Bone marrow (tissue), 2 donors: ENCODE measurements around the gene SIGLEC1.
A peak's percentile ranks its signal among the peaks of the same experiment; 100 is the strongest.

Experiments used
- DNase-seq, 2 donors: peaks; one replicate each; lab custom pipeline; 2025; lab: John Stamatoyannopoulos, UW

Gene SIGLEC1

DNA sequence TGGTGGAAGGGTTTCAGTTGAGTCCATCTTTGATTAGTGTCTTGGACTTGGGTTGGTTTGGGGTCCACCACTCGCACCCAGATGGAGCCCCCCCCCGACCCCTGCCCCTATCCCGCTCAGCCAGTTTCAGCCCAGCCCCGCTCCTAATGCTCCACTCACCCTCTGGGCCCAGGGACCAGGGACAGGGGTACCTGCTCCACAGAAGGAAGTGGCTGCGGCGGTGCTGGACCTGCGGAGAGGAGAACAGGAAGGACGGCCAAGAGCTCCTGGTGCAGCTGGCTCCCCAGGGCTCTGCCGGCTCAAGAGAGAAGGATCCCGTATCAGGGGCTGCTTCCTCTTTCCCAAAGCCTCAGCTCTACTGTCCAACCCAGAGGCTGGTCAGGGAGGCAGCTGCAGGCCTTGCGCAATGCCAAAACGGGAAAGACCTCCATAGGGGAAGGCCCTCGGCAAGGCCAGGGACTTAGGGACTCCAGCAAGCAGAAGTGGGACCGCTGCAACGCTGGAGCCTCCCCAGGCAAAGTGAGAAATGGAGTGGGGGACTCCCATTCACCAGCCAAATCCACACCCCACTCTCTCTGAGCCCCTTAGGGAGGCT, at the start of gene SIGLEC1:
TSS of gene SIGLEC1 (minus strand) at position 322 of the 595 bp plus-strand sequence. CDS start 5,472 bp downstream, outside the sequence.
- DNase-seq = peak in 1 of 2 donors; percentile 16

DNA sequence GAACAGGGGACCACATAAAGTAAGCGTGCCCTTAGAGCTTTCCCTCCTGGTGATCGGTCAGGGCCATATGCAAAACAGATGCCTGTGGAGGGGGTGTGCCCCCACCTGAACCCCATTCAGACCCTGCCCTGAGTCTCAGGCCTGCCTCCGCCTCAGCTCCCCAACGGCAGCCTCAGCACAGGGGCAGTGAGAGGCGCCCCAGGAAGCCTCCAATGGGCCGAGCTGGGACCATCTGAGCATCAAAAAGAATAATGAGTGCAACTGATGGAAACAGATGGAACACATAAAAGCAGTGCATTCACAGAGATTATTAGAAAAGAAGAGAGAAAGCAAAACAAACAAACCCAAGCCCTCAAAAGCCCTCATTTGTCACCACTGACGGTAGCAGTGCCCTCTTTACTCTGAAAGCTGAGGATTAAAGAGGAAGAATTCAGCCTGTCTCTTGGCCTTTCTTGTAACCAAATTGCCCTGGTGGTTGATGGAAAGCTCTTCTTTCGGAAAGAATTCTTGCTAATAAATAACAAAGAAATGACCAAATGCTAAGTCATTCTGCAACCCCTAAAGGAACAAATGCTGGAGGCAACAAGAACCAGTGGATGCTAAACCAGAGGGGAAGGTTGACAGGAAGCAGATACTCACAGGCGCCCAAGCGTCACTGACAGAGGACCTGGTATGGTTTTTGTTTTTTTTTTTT, 48.4 kb upstream of the SIGLEC1 start:
- no peak for DNase-seq

DNA sequence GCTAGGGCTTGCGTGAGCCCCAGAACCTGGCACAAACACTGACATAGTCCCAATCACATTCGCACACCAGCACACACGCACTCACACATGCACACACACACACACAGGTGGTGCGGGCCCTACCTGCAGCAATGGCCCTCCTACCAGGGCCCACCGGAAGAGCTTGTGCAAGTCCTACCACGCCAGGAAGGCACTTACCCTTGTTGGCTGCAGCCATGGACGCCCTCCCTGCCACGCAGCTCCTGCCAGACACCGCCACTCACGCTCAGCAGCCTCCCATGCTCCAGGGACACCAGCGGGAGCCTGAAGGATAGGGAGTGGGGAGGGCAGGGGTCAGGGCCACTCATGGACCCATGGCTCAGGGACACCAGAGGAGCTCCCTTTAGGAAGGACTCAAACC, 47.5 kb upstream of the SIGLEC1 start:
- DNase-seq = no peak

DNA sequence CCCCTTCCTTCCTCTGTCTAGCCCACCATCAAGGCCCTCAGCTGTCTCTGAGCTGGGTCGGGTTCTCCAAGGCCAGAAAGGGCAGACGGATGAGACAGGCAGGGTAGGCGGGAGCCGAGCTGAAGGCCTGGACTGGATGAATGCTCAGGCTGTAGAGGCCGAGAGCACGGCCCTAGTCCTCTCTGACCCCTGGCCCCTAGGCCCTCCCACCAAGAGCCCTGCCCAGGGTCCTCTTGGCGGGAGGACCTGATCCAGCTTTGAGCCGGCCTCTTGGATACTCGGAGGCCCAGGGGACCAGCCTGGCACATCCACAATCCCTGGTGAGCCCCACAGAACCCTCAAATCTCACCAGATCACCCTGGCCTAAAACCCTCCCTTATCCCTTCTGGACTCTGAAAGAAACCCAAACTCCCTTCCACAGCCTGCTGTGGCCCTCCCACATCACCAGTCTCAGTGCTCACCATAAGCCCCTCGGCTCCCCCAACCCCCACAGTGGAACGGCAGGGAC, 47.0 kb upstream of the SIGLEC1 start:
- DNase-seq = no peak

GRCh38 chr20:3758566-3758965, 46.2 kb upstream of the SIGLEC1 start:
- DNase-seq = no peak

DNA sequence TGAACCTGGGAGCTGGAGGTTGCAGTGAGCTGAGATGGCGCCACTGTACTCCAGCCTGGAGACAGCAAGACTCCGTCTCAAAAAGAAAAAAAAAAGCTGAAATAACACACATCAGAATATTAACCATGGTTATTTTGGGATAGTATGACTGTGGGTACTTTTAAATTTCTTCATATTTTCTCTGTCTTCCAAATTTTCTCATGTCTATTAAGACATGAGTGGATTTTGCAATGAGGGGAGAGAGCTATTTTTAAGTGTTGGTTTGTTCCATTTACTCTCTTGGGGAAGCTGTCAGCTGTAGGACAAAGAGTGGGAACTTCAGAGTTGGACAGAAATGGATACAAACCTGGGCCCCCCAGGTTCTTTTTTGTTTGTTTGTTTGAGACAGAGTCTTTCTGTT, 44.9 kb upstream of the SIGLEC1 start:
- DNase-seq = no peak

DNA sequence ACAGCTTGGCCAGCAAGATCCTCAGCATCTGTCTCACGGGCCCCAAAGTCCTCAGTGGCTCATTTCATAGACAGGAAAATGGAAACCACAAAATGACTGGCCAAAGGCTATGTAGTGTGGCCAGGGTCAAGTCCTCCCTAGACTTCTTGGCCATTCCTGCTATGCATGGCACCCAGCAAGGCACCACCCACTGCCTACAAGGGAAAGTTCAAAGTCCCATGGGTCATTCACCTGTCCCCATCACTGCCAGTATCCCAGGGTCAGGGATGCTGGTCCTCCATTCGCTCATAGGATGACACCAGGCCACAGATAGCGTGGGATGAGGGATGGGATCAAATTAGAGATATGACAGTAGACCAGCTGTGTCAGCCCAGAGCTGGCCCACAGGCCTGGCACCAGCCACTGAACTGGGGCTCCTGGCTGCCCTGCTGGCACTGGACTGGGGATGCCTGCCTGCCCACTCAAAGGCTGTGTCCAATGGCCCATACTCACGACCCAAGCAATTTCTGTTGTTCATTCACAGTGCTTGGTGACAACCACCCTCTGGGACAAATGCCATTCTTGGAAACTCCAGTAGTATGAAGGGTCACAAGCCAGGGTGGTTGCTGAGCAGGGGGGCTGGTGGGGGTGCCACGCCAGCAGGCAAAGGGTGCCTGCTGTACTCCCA, 43.5 kb upstream of the SIGLEC1 start:
- DNase-seq = no peak

- no peak for DNase-seq
Measured at GRCh38 chr20:3755269-3755668, 42.9 kb upstream of the SIGLEC1 start.

GRCh38 chr20:3754276-3754630, 41.9 kb upstream of the SIGLEC1 start:
- no peak for DNase-seq

DNA sequence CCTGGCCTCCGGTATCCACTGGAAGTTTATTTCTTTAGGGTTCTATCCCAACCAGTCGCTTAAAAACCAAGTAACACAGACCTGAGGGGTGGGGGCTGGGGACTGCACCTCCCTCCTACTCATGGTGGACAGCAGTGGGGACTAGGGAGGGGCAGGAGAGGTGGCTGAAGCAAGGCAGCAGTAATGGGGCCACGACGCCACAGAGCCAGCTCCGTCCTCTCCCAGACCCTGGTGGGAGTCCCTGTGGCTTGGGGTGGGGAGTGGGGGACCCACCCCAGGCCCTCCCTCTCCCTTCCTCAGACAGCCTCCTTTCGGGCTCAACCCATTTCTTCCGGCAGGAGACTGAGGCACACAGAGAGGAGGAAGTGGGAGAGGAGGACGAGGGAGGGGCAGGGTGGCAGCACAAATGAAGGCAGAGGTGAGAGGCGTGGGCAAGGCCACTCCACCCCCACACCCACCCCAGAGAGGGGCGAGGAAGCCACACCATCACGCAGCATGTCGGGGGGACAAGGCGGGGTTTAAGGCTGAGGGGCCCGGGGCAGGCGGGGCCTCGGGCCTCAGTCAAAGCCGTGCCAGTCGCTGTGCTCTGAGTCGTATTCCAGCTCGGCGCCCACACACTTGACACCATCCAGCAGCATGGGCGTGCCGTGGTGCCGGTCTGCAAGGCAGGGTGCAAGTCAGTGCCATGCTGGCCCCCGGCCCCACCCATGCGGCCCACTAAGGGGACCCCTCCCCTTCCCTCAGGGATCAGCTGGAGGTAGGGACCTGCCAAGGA, 41.3 kb upstream of the SIGLEC1 start:
- DNase-seq = no peak

DNA sequence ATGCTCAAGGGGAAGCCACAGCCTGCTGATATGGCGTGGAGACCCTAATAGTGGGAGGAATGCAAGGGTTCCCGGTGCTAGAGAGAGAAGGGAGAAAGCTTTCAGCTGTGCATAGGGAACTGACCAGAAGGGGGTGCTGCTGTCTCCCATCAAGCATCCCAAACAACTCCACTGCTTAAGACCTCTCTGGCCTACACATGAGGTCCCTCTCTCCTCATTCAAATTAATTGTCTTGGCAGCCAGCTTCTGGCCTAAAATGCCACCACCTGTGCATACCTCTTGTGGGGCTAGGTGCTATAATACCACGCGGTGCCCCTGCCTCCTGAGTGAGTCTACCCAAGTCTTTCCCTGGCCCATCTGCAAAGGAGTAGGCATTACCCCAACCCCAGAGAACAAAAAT, 40.7 kb upstream of the SIGLEC1 start:
- peak; percentile 9 to 46 for DNase-seq

DNA sequence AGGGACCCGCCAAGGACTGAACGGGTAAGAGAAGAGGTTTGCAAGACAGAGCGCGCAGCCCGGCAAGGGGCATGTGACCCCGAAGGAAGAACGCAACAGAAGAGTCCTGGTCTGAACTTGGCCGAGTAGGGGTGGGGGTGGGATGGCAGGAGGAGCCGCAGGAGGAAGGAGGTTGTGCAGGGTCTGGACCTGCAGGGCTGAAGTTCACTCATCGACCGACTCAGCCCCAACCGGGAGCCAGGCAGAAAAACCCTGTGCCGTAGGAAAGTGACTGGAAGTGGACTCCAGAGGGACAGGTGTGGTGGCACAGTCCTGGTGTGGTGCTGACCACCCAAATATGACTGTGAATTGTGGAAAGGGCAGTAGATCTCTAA, 40.0 kb upstream of the SIGLEC1 start:
- no peak for DNase-seq

GRCh38 chr20:3751675-3752385, 39.4 kb upstream of the SIGLEC1 start:
- DNase-seq = no peak

DNA sequence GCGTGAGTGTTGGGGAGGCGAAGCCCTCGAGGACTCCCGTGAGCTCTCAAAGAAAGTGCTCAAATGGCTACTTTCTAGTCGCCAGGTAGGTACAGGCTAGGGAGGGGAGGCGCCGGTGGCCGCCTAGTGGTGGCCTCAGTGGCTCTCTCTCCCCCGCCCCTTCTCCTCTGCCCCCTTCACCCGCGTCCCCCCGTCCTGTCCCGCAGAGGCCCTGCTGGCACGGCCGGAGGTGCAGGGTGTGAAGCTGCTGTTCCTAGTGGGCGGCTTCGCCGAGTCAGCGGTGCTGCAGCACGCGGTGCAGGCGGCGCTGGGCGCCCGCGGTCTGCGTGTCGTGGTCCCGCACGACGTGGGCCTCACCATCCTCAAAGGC, 38.9 kb upstream of the SIGLEC1 start:
- DNase-seq = no peak

GRCh38 chr20:3749689-3750531, 37.5 kb upstream of the SIGLEC1 start:
- no peak for DNase-seq

- DNase-seq = no peak
Measured at GRCh38 chr20:3749087-3749688, 36.8 kb upstream of the SIGLEC1 start.

- DNase-seq = no peak
Measured at GRCh38 chr20:3748073-3748472, 35.7 kb upstream of the SIGLEC1 start.

DNA sequence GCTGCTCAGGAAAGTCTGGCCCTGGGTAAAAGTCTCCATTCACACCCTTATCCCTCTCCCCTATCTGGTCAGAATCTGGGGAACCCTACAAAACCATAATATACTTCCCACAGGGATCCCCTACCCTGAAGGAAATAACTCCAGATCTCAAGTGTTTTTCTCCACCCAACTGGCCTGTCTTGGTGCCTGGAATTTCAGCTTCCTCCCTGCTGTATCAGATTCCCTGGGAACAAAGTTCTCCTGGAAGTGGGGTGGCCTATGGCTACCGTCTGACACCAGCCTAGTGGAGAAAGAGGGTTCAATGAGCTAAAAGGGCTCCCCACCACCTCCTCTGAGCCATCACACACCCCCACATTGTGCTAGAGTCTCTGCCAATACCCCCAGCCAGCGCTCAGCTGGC, 35.1 kb upstream of the SIGLEC1 start:
- DNase-seq = no peak

- no peak for DNase-seq
Measured at GRCh38 chr20:3745686-3746173, 33.3 kb upstream of the SIGLEC1 start.
